ENCODE data around the gene CWC22.

GRCh38 chr2:179911569-179911968 lies 95.5 kb downstream of the CWC22 start:
- TF ChIP-seq CTCF (IDR thresholded peaks at IDR 0.05) (no peak), POLR2A (IDR thresholded peaks at IDR 0.05) (no peak)
